NB4 (cell line): ENCODE results near the gene CUTC.

Source experiments
- CTCF ChIP-seq: IDR thresholded peaks from one replicate; pipeline ENCODE4 v1.5.1; 2012; ENCODE audit warnings: low read depth, low read length
- MAX ChIP-seq: IDR thresholded peaks from 2 replicates; pipeline ENCODE4 v1.6.1; 2011; ENCODE audit warnings: low read depth, low read length
- POLR2A ChIP-seq: IDR thresholded peaks from 2 replicates; pipeline ENCODE4 v1.6.1; 2011; ENCODE audit warnings: mild to moderate bottlenecking; ENCODE audit not compliant: insufficient read length; ENCODE audit errors: extremely low read depth

- TF ChIP-seq CTCF: no peak
- TF ChIP-seq POLR2A: no peak
- TF ChIP-seq MAX: no peak
Observed at GRCh38 chr10:99805190-99805589, 73.2 kb downstream of the CUTC start.
